ENCODE data around the gene SPATS2.

SPATS2 gene

GRCh38 chr12:49345051-49345824 lies 22.0 kb upstream of the SPATS2 start:
- CTCF ChIA-PET = interaction anchor here (4.5 kb wide), 1 partner anchor 13 kb away, joined by 43 read pairs; no protein-coding TSS in a partner anchor

GRCh38 chr12:49345825-49346658 lies 21.2 kb upstream of the SPATS2 start:
- TF ChIP-seq ZNF384 (IDR thresholded peaks at IDR 0.05) (no peak), TARDBP (IDR thresholded peaks at IDR 0.05) (no peak), CTBP1 (IDR thresholded peaks at IDR 0.05; ENCODE audit: borderline replicate concordance) (no peak), ELF4 (IDR thresholded peaks at IDR 0.05) (no peak), SP1 (IDR thresholded peaks at IDR 0.05) (no peak), HDGF (IDR thresholded peaks at IDR 0.05; ENCODE audit: borderline replicate concordance) (no peak), NFRKB (IDR thresholded peaks at IDR 0.05) (no peak), PKNOX1 (IDR thresholded peaks at IDR 0.05) (no peak), LEF1 (IDR thresholded peaks at IDR 0.05; ENCODE audit: borderline replicate concordance) (no peak), FOXK2 (IDR thresholded peaks at IDR 0.05) (no peak), ARNT (IDR thresholded peaks at IDR 0.05) (no peak), L3MBTL2 (conservative IDR thresholded peaks at IDR 0.05) (no peak), BHLHE40 (IDR thresholded peaks at IDR 0.05; ENCODE audit: borderline replicate concordance) (no peak), FOXA1 (IDR thresholded peaks at IDR 0.05) (no peak), SUZ12 (IDR thresholded peaks at IDR 0.05) (no peak), FOXM1 (IDR thresholded peaks at IDR 0.05; ENCODE audit: borderline replicate concordance) (no peak)
- ChIA-PET CTCF (interaction anchor here (0.6 to 4.5 kb wide), 6 partner anchors 8 to 1585 kb away, joined by 3 to 43 read pairs (median 6); partner anchors contain the start of genes C1QL4 and TROAP), POLR2A (interaction anchor here (1.4 to 4.0 kb wide), 5 partner anchors 14 to 53 kb away, joined by 4 to 30 read pairs (median 7); partner anchors contain the start of genes SPATS2 and TROAP)
- DNase-seq (ENCODE audit: extremely low spot score) = no peak

More at GRCh38 chr12:49345051-49345824, 22.0 kb upstream of the SPATS2 start:
- DNase-seq (ENCODE audit: extremely low spot score) = no peak
- no peak for TF ChIP-seq HDGF (IDR thresholded peaks at IDR 0.05; ENCODE audit: borderline replicate concordance)
- no peak for TF ChIP-seq SP1 (IDR thresholded peaks at IDR 0.05)
- no peak for TF ChIP-seq PKNOX1 (IDR thresholded peaks at IDR 0.05)
- TF ChIP-seq CTBP1 (IDR thresholded peaks at IDR 0.05; ENCODE audit: borderline replicate concordance) = no peak
- no peak for TF ChIP-seq FOXM1 (IDR thresholded peaks at IDR 0.05; ENCODE audit: borderline replicate concordance)
- TF ChIP-seq TARDBP (IDR thresholded peaks at IDR 0.05) = no peak
- TF ChIP-seq ARNT (IDR thresholded peaks at IDR 0.05) = no peak
- TF ChIP-seq BHLHE40 (IDR thresholded peaks at IDR 0.05; ENCODE audit: borderline replicate concordance) = no peak
- TF ChIP-seq NFRKB (IDR thresholded peaks at IDR 0.05) = no peak
- TF ChIP-seq SUZ12 (IDR thresholded peaks at IDR 0.05) = no peak
- no peak for TF ChIP-seq ELF4 (IDR thresholded peaks at IDR 0.05)
- no peak for TF ChIP-seq LEF1 (IDR thresholded peaks at IDR 0.05; ENCODE audit: borderline replicate concordance)
- TF ChIP-seq L3MBTL2 (conservative IDR thresholded peaks at IDR 0.05) = no peak
- TF ChIP-seq ZNF384 (IDR thresholded peaks at IDR 0.05) = no peak
- TF ChIP-seq FOXA1 (IDR thresholded peaks at IDR 0.05) = no peak
- no peak for TF ChIP-seq FOXK2 (IDR thresholded peaks at IDR 0.05)
- POLR2A ChIA-PET = interaction anchor here (4.0 kb wide), 1 partner anchor 22 kb away, joined by 30 read pairs; the partner anchor contains the start of gene TROAP

- ChIA-PET POLR2A (interaction anchor here (0.5 to 4.0 kb wide), 7 partner anchors 11 to 83 kb away, joined by 3 to 30 read pairs (median 5); partner anchors contain the start of genes SPATS2 and TROAP), CTCF (interaction anchor here (0.6 to 4.5 kb wide), 16 partner anchors 9 to 1584 kb away, joined by 3 to 43 read pairs (median 4); partner anchors contain the start of genes C1QL4, SPATS2 and TROAP)
- no peak for TF ChIP-seq PKNOX1 (IDR thresholded peaks at IDR 0.05)
- no peak for TF ChIP-seq ZNF384 (IDR thresholded peaks at IDR 0.05)
- no peak for TF ChIP-seq CTBP1 (IDR thresholded peaks at IDR 0.05; ENCODE audit: borderline replicate concordance)
- no peak for TF ChIP-seq HDGF (IDR thresholded peaks at IDR 0.05; ENCODE audit: borderline replicate concordance)
- peak; percentile 83 for TF ChIP-seq L3MBTL2 (conservative IDR thresholded peaks at IDR 0.05)
- peak; percentile 48 for DNase-seq (ENCODE audit: extremely low spot score)
Observed at GRCh38 chr12:49346659-49347310, 20.5 kb upstream of the SPATS2 start, which contains the start of gene DNAJC22. TSS of gene DNAJC22 (plus strand) at chr12:49346888. CDS start at chr12:49348873, 1,985 bp downstream.

GRCh38 chr12:49347311-49348193 lies 19.7 kb upstream of the SPATS2 start:
- ChIA-PET POLR2A (interaction anchor here (0.5 to 4.0 kb wide), 9 partner anchors 11 to 217 kb away, joined by 3 to 30 read pairs (median 5); partner anchors contain the start of genes SPATS2 and TROAP), CTCF (interaction anchor here (0.6 to 4.5 kb wide), 37 partner anchors 9 to 356 kb away, joined by 3 to 43 read pairs (median 4); partner anchors contain the start of genes C1QL4, SPATS2 and TROAP)
- 0 out of 2 replicates have a peak, but pooled peaks have one; percentile 42 for TF ChIP-seq HDGF (IDR thresholded peaks at IDR 0.05; ENCODE audit: borderline replicate concordance)
- peak; percentile 80; the same call in 1 of the 2 replicates for TF ChIP-seq FOXM1 (IDR thresholded peaks at IDR 0.05; ENCODE audit: borderline replicate concordance)
- no peak for TF ChIP-seq ARNT (IDR thresholded peaks at IDR 0.05)
- DNase-seq (ENCODE audit: extremely low spot score) = peak; percentile 89

Data from HEK293T (cell line).